Measurements from ENCODE around the gene PKN3. TPM values are rescaled to one million over a fixed set of nuclear protein-coding genes. Genes with fewer than 3 reads are reported as not detected.

Gene PKN3
- total and polyA plus RNA-seq, 2 of the 13 experiments (the other 11 are each of a cell fraction or from before 2014, with no cell fraction given): 10.5 to 13.2 TPM

- 0 out of 2 replicates have a peak, but pooled peaks have one; percentile 29 for TF ChIP-seq ZBED4 (CRISPR knock-in tag; IDR thresholded peaks at IDR 0.05; ENCODE audit: borderline replicate concordance)
- no peak for TF ChIP-seq ZBTB37 (CRISPR knock-in tag; IDR thresholded peaks at IDR 0.05)
- TF ChIP-seq BORCS8-MEF2B (CRISPR knock-in tag; IDR thresholded peaks at IDR 0.05): no peak
- no peak for TF ChIP-seq PCBP1 (IDR thresholded peaks at IDR 0.05; ENCODE audit: borderline replicate concordance, low read depth, low read length)
- no peak for TF ChIP-seq ZSCAN20 (CRISPR knock-in tag; IDR thresholded peaks at IDR 0.05; ENCODE audit: borderline replicate concordance)
- TF ChIP-seq ZBTB26 (CRISPR knock-in tag; IDR thresholded peaks at IDR 0.05; ENCODE audit: borderline replicate concordance): no peak
- no peak for TF ChIP-seq DPF2 (CRISPR knock-in tag; IDR thresholded peaks at IDR 0.05; ENCODE audit: borderline replicate concordance, low read depth)
- TF ChIP-seq ZNF891 (CRISPR knock-in tag; IDR thresholded peaks at IDR 0.05): 0 out of 2 replicates have a peak, but pooled peaks have one; percentile 28
- TF ChIP-seq TEAD2 (CRISPR knock-in tag; IDR thresholded peaks at IDR 0.05): no peak
- no peak for TF ChIP-seq FOXJ3 (CRISPR knock-in tag; IDR thresholded peaks at IDR 0.05; ENCODE audit: borderline replicate concordance)
- TF ChIP-seq JUNB (CRISPR knock-in tag; IDR thresholded peaks at IDR 0.05; ENCODE audit: borderline replicate concordance): no peak
- TF ChIP-seq ZNF572 (CRISPR knock-in tag; IDR thresholded peaks at IDR 0.05): no peak
- TF ChIP-seq ZNF513 (CRISPR knock-in tag; conservative IDR thresholded peaks at IDR 0.05): no peak
- no peak for TF ChIP-seq LBX2 (CRISPR knock-in tag; IDR thresholded peaks at IDR 0.05; ENCODE audit: borderline replicate concordance)
- no peak for TF ChIP-seq MXD3 (CRISPR knock-in tag; IDR thresholded peaks at IDR 0.05)
- no peak for TF ChIP-seq ZNF792 (CRISPR knock-in tag; IDR thresholded peaks at IDR 0.05)
- TF ChIP-seq ZNF614 (CRISPR knock-in tag; IDR thresholded peaks at IDR 0.05; ENCODE audit: borderline replicate concordance): peak; percentile 48; the same call in 1 of the 2 replicates
Observed at GRCh38 chr9:128733256-128733655, 31.0 kb downstream of the PKN3 start (continued).
